Heart right ventricle (tissue), 16 donors: ENCODE measurements around the gene RASD1. TPM values are rescaled to one million over a fixed set of nuclear protein-coding genes. Genes with fewer than 3 reads are reported as not detected.

ENCODE experiments used
- ATAC-seq, 8 donors: fragments of 200-7000 bp; cut with Tn5 transposase; one replicate each; pipeline ENCODE4 v1.9.1; 2020; ENCODE audit warnings: mild to moderate bottlenecking in 8 of 8, moderate library complexity in 8 of 8, moderate number of reproducible peaks in 1 of 8
- DNase-seq, 2 donors: peaks; one replicate each; pipeline ENCODE4 v3.0.0-alpha.2; 2020
- H3K27ac ChIP-seq, 10 donors: fragments of 200-600 bp; sonication (generic) in 2 of 10; one replicate each; pipeline versions ENCODE4 v1.5.0 to v1.8.0; 2020 to 2022; ENCODE audit warnings: mild to moderate bottlenecking in 3 of 10
- H3K27me3 ChIP-seq, 7 donors: fragments of 200-600 bp; one replicate each; pipeline ENCODE4 v1.8.0; 2021 to 2022; ENCODE audit warnings: mild to moderate bottlenecking in 2 of 7
- H3K36me3 ChIP-seq, 9 donors: fragments of 200-600 bp; sonication (generic) in 1 of 9; one replicate each; pipeline versions ENCODE4 v1.5.0 to v1.8.0; 2020 to 2022; ENCODE audit warnings: mild to moderate bottlenecking in 2 of 9
- H3K4me1 ChIP-seq, 9 donors: fragments of 200-600 bp; sonication (generic) in 1 of 9; one replicate each; pipeline versions ENCODE4 v1.5.0 to v1.8.0; 2020 to 2022; ENCODE audit warnings: mild to moderate bottlenecking in 4 of 9
- H3K4me3 ChIP-seq, 10 donors: fragments of 200-600 bp; sonication (generic) in 2 of 10; one replicate each; pipeline versions ENCODE4 v1.5.0 to v1.8.0; 2020 to 2022; ENCODE audit warnings: mild to moderate bottlenecking in 7 of 10, moderate library complexity in 2 of 10
- H3K9me3 ChIP-seq, 11 donors: fragments of 200-600 bp in 10 of 11; sonication (generic) in 2 of 11; one replicate each; pipeline versions ENCODE4 v1.5.0 to v1.8.0; 2013 to 2022; ENCODE audit warnings: mild to moderate bottlenecking in 2 of 11, control low read depth in 1 of 11, moderate library complexity in 1 of 11
- CTCF ChIP-seq, 9 donors: fragments of 200-600 bp; sonication (generic) in 2 of 9; IDR thresholded peaks; one replicate each; pipeline versions ENCODE4 v1.5.0 to v1.8.0; 2021 to 2022; ENCODE audit warnings: antibody characterized with exemption in 9 of 9, mild to moderate bottlenecking in 5 of 9, moderate library complexity in 1 of 9
- WGBS, 2 donors: extraction: QIAGEN DNeasy Blood & Tissue Kit; methylation state at CpG; one replicate each; pipeline ENCODE4 v1.1.7; 2013; ENCODE audit warnings: inconsistent platforms in 1 of 2; 5-methylcytosine and 5-hydroxymethylcytosine counted together
- intact Hi-C, 10 donors: fragments of 100-400 bp; cut with DNase I; formaldehyde crosslinking; loops; one replicate each; pipeline versions ENCODE4 v1.11.1 to v1.14.2; 2022
- polyA plus RNA-seq, 2 donors: library from polyadenylated mRNA; stranded (reverse); fragments of 200-250 nt; gene quantifications; one replicate each; pipeline ENCODE4 v1.2.3, GENCODE V29; 2013
- total RNA-seq, 10 donors: library from RNA; stranded (reverse); fragmentation: NEBNext Ultra II Directional in 3 of 10; extraction: Animal tissue kit (Norgen Biotek cat#: 25700) in 3 of 10; gene quantifications; one replicate each; pipeline versions ENCODE4 v1.2.1 to v1.2.4, GENCODE V29; 2021 to 2023
- donor health status: Arrhythmogenic right ventricular cardiomyopathy.
- donor health status: ischemic (EF 13 %, LVEDD 7.1; RV severe dilation, severe dysfunction).
- donor health status: healthy with polysubstance abuse.
- donor health status: DM: no; HTN: yes; CAD: no.
- donor health status: DM: no; HTN: no; CAD: no.
- donor health status: ischemic (EF 25% LVEDD 6.9; RV normal size, moderate dysfunction).
- donor health status: ischemic (EF 25% LVEDD 5.7; RV mildly dilated, moderate dysfunction).
- donor health status: healthy.
- donor health status: DM: yes; HTN: yes; CAD: no.
- donor health status: Ischemic cardiomyopathy.
- donor health status: ischemic (EF 35%, LVEDD 5.7; RV mildly dilated, moderate dysfunction).
- donor health status: nonischemic (EF 11% LVEDD 7.7; RV severe dilation, severe dysfunction).
- donor health status: DM: yes; HTN: yes; CAD: no.
- donor health status: PGD.
- donor health status: ischemic (EF 29% LVEDD 5.4; RV normal size, mild dysfunction).
- donor health status: nonischemic (EF 23%, LVEDD 6.1; RV moderate dilation, normal function).

RASD1 gene
- total and polyA plus RNA-seq, 12 donors: 2.2 to 85.8 (median 11.5) TPM

GRCh38 chr17:17542906-17543635 lies 46.9 kb upstream of the RASD1 start:
- no peak for TF ChIP-seq CTCF (IDR thresholded peaks at IDR 0.05)
- ATAC-seq (no peak), DNase-seq (no peak)
- intact Hi-C loops: no loop called here
- no peaks in the 10 kb centered on the region for H3K36me3 ChIP-seq
- no peaks in the 10 kb centered on the region for H3K9me3 ChIP-seq
- H3K27ac ChIP-seq: no peak overlapping the region
- peaks cover 0 to 41% (median 20%) of the 10 kb centered on the region in 9 donors for H3K4me1 ChIP-seq
- no peaks in the 10 kb centered on the region for H3K27me3 ChIP-seq
- WGBS, 2 donors: 94 to 96% methylated on average over 22 of the region's 22 CpGs
- H3K4me3 ChIP-seq: no peak overlapping the region

- intact Hi-C loops: no loop called here
- no peak overlapping the region for H3K4me3 ChIP-seq
- H3K27ac ChIP-seq: no peak overlapping the region
- no peaks in the 10 kb centered on the region for H3K27me3 ChIP-seq
- no peak for ATAC-seq
- DNase-seq: peak in 1 of 2 donors; percentile 5
- H3K9me3 ChIP-seq: no peaks in the 10 kb centered on the region
- H3K36me3 ChIP-seq: no peaks in the 10 kb centered on the region
- WGBS, 2 donors: 82 to 83% methylated on average over 5 of the region's 5 CpGs
- H3K4me1 ChIP-seq: peaks cover 4 to 35% (median 21%) of the 10 kb centered on the region in 9 donors
- TF ChIP-seq CTCF (IDR thresholded peaks at IDR 0.05): no peak
These were observed 45.4 kb upstream of the RASD1 start for GRCh38 chr17:17541640-17542001.

- Histone ChIP-seq H3K4me3 (no peak overlapping the region), H3K27ac (peak overlapping the region in 1 of 10 donors; percentile 4), H3K27me3 (no peaks in the 10 kb centered on the region), H3K9me3 (no peaks in the 10 kb centered on the region), H3K4me1 (peaks cover 4 to 34% (median 18%) of the 10 kb centered on the region in 9 donors), H3K36me3 (no peaks in the 10 kb centered on the region)
- no peak for ATAC-seq
- TF ChIP-seq CTCF (IDR thresholded peaks at IDR 0.05): no peak
- WGBS, 2 donors: 75% methylated on average over 23 of the region's 23 CpGs
- DNase-seq: peak in 1 of 2 donors; percentile 20
- intact Hi-C loops: no loop called here
These were observed 44.9 kb upstream of the RASD1 start for GRCh38 chr17:17540935-17541639.

GRCh38 chr17:17540278-17540906 lies 44.2 kb upstream of the RASD1 start:
- H3K9me3 ChIP-seq: no peaks in the 10 kb centered on the region
- intact Hi-C loops: no loop called here
- 63 to 75% methylated on average over 15 of the region's 15 CpGs for WGBS, 2 donors
- H3K36me3 ChIP-seq: no peaks in the 10 kb centered on the region
- no peak overlapping the region for H3K4me3 ChIP-seq
- H3K27ac ChIP-seq: peak overlapping the region in 1 of 10 donors; percentile 4
- ATAC-seq: no peak
- TF ChIP-seq CTCF (IDR thresholded peaks at IDR 0.05): no peak
- no peaks in the 10 kb centered on the region for H3K27me3 ChIP-seq
- peak in 1 of 2 donors; percentile 18 for DNase-seq
- H3K4me1 ChIP-seq: peaks cover 4 to 35% (median 18%) of the 10 kb centered on the region in 9 donors
